ENCODE measurements around the gene EFHC1.
"Not testable (repeated sequence)": the region's sequence is repeated elsewhere in the genome, so short reads cannot be mapped to it uniquely, and the experiment has no call there.

Gene EFHC1

GRCh38 chr6:52417675-52418111 is 2.4 kb upstream of the EFHC1 start:
- Histone ChIP-seq H3K4me3 (no peak overlapping the region), H3K27ac (0 out of 2 replicates have a peak overlapping the region, but pooled peaks have one; percentile 3), H3K9ac (ENCODE audit: insufficient read length) (no peak overlapping the region), H3K9me3 (ENCODE audit: low read depth, low read length) (no peaks in the 10 kb centered on the region), H3K36me3 (ENCODE audit: insufficient read depth, low read length) (no peaks in the 10 kb centered on the region)
- TF ChIP-seq FOXP2 (optimal IDR thresholded peaks at IDR 0.05; ENCODE audit: control extremely low read depth, extremely low read length, insufficient read depth) (no peak), EZH2 (IDR thresholded peaks at IDR 0.05) (no peak), POLR2AphosphoS5 (IDR thresholded peaks at IDR 0.05; ENCODE audit: borderline replicate concordance, low read depth, low read length) (no peak)
- DNase-seq (ENCODE audit: low read depth, low spot score) = no peak

GRCh38 chr6:52418606-52419005 is 1.5 kb upstream of the EFHC1 start:
- no peaks in the 10 kb centered on the region for H3K9me3 ChIP-seq (ENCODE audit: low read depth, low read length)
- H3K9ac ChIP-seq (ENCODE audit: insufficient read length) = no peak overlapping the region
- no peak for DNase-seq (ENCODE audit: low read depth, low spot score)
- no peak overlapping the region for H3K27ac ChIP-seq
- H3K4me3 ChIP-seq = no peak overlapping the region
- H3K36me3 ChIP-seq (ENCODE audit: insufficient read depth, low read length) = no peaks in the 10 kb centered on the region
- no peak for TF ChIP-seq EZH2 (IDR thresholded peaks at IDR 0.05)
- TF ChIP-seq POLR2AphosphoS5 (IDR thresholded peaks at IDR 0.05; ENCODE audit: borderline replicate concordance, low read depth, low read length) = no peak
- no peak for TF ChIP-seq FOXP2 (optimal IDR thresholded peaks at IDR 0.05; ENCODE audit: control extremely low read depth, extremely low read length, insufficient read depth)

GRCh38 chr6:52420668-52421358 is 671 bp downstream of the EFHC1 start:
- Histone ChIP-seq H3K27ac (no peak overlapping the region), H3K36me3 (ENCODE audit: insufficient read depth, low read length) (no peaks in the 10 kb centered on the region), H3K9me3 (ENCODE audit: low read depth, low read length) (no peaks in the 10 kb centered on the region), H3K9ac (ENCODE audit: insufficient read length) (peak overlapping the region; percentile 66), H3K4me3 (peak overlapping the region; percentile 90)
- DNase-seq (ENCODE audit: low read depth, low spot score) = no peak
- TF ChIP-seq EZH2 (IDR thresholded peaks at IDR 0.05) = no peak
- TF ChIP-seq POLR2AphosphoS5 (IDR thresholded peaks at IDR 0.05; ENCODE audit: borderline replicate concordance, low read depth, low read length) = no peak
- no peak for TF ChIP-seq FOXP2 (optimal IDR thresholded peaks at IDR 0.05; ENCODE audit: control extremely low read depth, extremely low read length, insufficient read depth)

DNA sequence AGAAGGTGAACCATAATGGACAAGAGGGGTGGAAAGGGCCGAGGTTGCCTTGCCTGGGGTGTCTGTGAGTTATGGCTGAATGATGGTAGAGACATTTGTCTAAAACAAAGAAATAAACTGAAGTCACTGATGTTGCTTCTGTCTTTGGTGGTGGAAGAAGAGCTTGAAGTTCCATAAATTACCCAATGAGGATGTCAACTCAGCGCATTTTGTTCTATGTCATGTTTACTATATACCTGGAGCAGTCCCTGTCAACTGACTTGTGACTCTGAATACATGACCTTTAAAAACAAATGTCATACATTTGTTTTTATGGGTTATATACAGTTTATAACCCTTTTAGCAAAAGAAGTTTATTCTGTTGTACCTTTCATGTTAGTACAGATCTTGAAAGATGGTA is 2.0 kb downstream of the EFHC1 start:
- Histone ChIP-seq H3K27ac (no peak overlapping the region), H3K9me3 (ENCODE audit: low read depth, low read length) (no peaks in the 10 kb centered on the region), H3K36me3 (ENCODE audit: insufficient read depth, low read length) (no peaks in the 10 kb centered on the region), H3K9ac (ENCODE audit: insufficient read length) (no peak overlapping the region), H3K4me3 (no peak overlapping the region)
- no peak for DNase-seq (ENCODE audit: low read depth, low spot score)
- no peak for TF ChIP-seq POLR2AphosphoS5 (IDR thresholded peaks at IDR 0.05; ENCODE audit: borderline replicate concordance, low read depth, low read length)
- no peak for TF ChIP-seq EZH2 (IDR thresholded peaks at IDR 0.05)
- TF ChIP-seq FOXP2 (optimal IDR thresholded peaks at IDR 0.05; ENCODE audit: control extremely low read depth, extremely low read length, insufficient read depth) = no peak

GRCh38 chr6:52423448-52423847 is 3.3 kb downstream of the EFHC1 start:
- H3K27ac ChIP-seq = no peak overlapping the region
- TF ChIP-seq POLR2AphosphoS5 (IDR thresholded peaks at IDR 0.05; ENCODE audit: borderline replicate concordance, low read depth, low read length) = no peak
- no peak for TF ChIP-seq FOXP2 (optimal IDR thresholded peaks at IDR 0.05; ENCODE audit: control extremely low read depth, extremely low read length, insufficient read depth)
- TF ChIP-seq EZH2 (IDR thresholded peaks at IDR 0.05) = no peak
- DNase-seq (ENCODE audit: low read depth, low spot score) = no peak

DNA sequence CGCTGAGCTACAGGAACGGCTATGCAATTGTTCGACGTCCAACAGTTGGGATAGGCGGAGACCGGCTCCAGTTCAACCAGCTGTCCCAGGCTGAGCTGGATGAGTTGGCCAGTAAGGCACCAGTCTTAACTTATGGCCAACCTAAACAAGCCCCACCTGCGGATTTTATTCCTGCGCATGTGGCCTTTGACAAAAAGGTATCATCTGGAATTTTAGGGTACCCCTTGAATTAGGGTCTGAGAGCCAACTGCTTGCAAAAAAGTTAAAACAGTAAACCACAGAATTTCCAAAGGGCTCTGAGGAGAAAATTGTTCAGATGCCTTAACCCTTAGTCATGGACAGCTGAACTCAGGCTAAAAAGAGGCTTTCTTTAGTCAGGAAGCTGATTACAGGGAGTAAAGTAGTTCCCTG is 3.8 kb downstream of the EFHC1 start:
- Histone ChIP-seq H3K27ac (no peak overlapping the region), H3K4me3 (no peak overlapping the region), H3K9me3 (ENCODE audit: low read depth, low read length) (no peaks in the 10 kb centered on the region), H3K36me3 (ENCODE audit: insufficient read depth, low read length) (no peaks in the 10 kb centered on the region), H3K9ac (ENCODE audit: insufficient read length) (no peak overlapping the region)
- TF ChIP-seq EZH2 (IDR thresholded peaks at IDR 0.05) = no peak
- no peak for TF ChIP-seq POLR2AphosphoS5 (IDR thresholded peaks at IDR 0.05; ENCODE audit: borderline replicate concordance, low read depth, low read length)
- no peak for TF ChIP-seq FOXP2 (optimal IDR thresholded peaks at IDR 0.05; ENCODE audit: control extremely low read depth, extremely low read length, insufficient read depth)
- DNase-seq (ENCODE audit: low read depth, low spot score) = no peak

More at GRCh38 chr6:52423448-52423847, 3.3 kb downstream of the EFHC1 start:
- no peak overlapping the region for H3K9ac ChIP-seq (ENCODE audit: insufficient read length)
- H3K4me3 ChIP-seq = no peak overlapping the region
- H3K36me3 ChIP-seq (ENCODE audit: insufficient read depth, low read length) = no peaks in the 10 kb centered on the region
- no peaks in the 10 kb centered on the region for H3K9me3 ChIP-seq (ENCODE audit: low read depth, low read length)

- TF ChIP-seq POLR2AphosphoS5 (IDR thresholded peaks at IDR 0.05; ENCODE audit: borderline replicate concordance, low read depth, low read length) (no peak), EZH2 (IDR thresholded peaks at IDR 0.05) (no peak)
- no peak overlapping the region for H3K27ac ChIP-seq
- DNase-seq (ENCODE audit: low read depth, low spot score) = no peak
- no peak overlapping the region for H3K4me3 ChIP-seq
- no peaks in the 10 kb centered on the region for H3K9me3 ChIP-seq (ENCODE audit: low read depth, low read length)
- H3K9ac ChIP-seq (ENCODE audit: insufficient read length) = no peak overlapping the region
- H3K36me3 ChIP-seq (ENCODE audit: insufficient read depth, low read length) = no peaks in the 10 kb centered on the region
Observed at GRCh38 chr6:52424513-52424912, 4.4 kb downstream of the EFHC1 start.

GRCh38 chr6:52426667-52427066 is 6.5 kb downstream of the EFHC1 start:
- no peak for TF ChIP-seq FOXP2 (optimal IDR thresholded peaks at IDR 0.05; ENCODE audit: control extremely low read depth, extremely low read length, insufficient read depth)
- TF ChIP-seq EZH2 (IDR thresholded peaks at IDR 0.05) = no peak
- no peak for TF ChIP-seq POLR2AphosphoS5 (IDR thresholded peaks at IDR 0.05; ENCODE audit: borderline replicate concordance, low read depth, low read length)
- no peaks in the 10 kb centered on the region for H3K9me3 ChIP-seq (ENCODE audit: low read depth, low read length)
- DNase-seq (ENCODE audit: low read depth, low spot score) = no peak
- H3K9ac ChIP-seq (ENCODE audit: insufficient read length) = no peak overlapping the region
- no peaks in the 10 kb centered on the region for H3K36me3 ChIP-seq (ENCODE audit: insufficient read depth, low read length)
- H3K4me3 ChIP-seq = no peak overlapping the region
- H3K27ac ChIP-seq = no peak overlapping the region

- DNase-seq (ENCODE audit: low read depth, low spot score); H3K9ac ChIP-seq (ENCODE audit: insufficient read length); H3K4me3 ChIP-seq; H3K9me3 ChIP-seq (ENCODE audit: low read depth, low read length); H3K27ac ChIP-seq; H3K36me3 ChIP-seq (ENCODE audit: insufficient read depth, low read length): not testable (repeated sequence)
Observed at GRCh38 chr6:52433294-52433693, 13.2 kb downstream of the EFHC1 start.

Data from SK-N-MC (cell line).